Astrocyte of the hippocampus (primary cell): ENCODE data around the gene C1QL2.

ENCODE experiments used
- DNase-seq: peaks from one replicate; pipeline ENCODE4 v3.0.0; 2011; ENCODE audit warnings: low read depth, low spot score

Gene C1QL2

GRCh38 chr2:119108186-119108585, 50.4 kb downstream of the C1QL2 start:
- no peak for DNase-seq

DNA sequence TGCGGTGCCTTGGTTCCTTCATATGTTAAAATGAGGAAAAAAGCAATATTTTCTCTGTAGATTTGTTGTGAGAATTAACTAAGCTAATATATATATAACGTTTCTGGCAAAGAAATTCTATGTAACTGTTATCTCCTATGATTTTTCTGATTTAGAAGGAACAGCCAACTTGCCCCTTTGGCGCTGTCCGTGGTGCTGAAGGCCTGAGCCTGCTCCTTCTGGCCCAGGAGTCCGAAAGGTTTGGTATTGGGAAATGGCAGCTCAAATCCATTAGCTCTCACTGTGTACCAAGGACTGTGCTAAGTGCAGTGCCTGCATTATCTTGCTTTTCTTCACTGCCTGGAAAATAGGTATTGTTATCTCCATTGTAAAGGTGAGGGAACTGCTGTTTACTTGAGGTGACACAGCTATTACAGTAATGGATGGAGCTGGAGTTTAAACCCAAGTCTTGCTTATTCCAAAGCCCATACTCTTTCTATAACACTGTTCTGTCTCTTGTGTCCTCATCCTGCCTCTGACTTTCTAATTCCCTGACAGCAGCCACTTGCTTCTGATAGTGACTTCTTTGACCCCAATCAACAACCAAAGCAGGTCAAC, 52.2 kb downstream of the C1QL2 start:
- peak; percentile 71 for DNase-seq
